Right lobe of liver (tissue), 6 donors: ENCODE results near the gene SLC27A2. TPM values are rescaled to one million over a fixed set of nuclear protein-coding genes. Genes with fewer than 3 reads are reported as not detected.
"Not testable (repeated sequence)": the region's sequence is repeated elsewhere in the genome, so short reads cannot be mapped to it uniquely, and the experiment has no call there.

Source experiments
- ATAC-seq, 4 donors: fragments of 200-7000 bp; cut with Tn5 transposase; one replicate each; pipeline ENCODE4 v1.9.1; 2020; ENCODE audit warnings: mild to moderate bottlenecking in 4 of 4, moderate library complexity in 4 of 4
- DNase-seq, 3 donors: peaks; one replicate each; pipeline ENCODE4 v3.0.0-alpha.2; 2020
- H3K27ac ChIP-seq, 3 donors: fragments of 200-600 bp; one replicate each; pipeline ENCODE4 v1.8.0; 2022
- H3K27me3 ChIP-seq, 2 donors: fragments of 200-600 bp; one replicate each; pipeline ENCODE4 v1.8.0; 2022
- H3K36me3 ChIP-seq, 4 donors: fragments of 200-600 bp; sonication (generic) in 1 of 4; one replicate each; pipeline versions ENCODE4 v1.5.1 to v1.8.0; 2017 to 2022; ENCODE audit warnings: control low read depth in 1 of 4
- H3K4me1 ChIP-seq, 4 donors: fragments of 200-600 bp; sonication (generic) in 1 of 4; one replicate each; pipeline versions ENCODE4 v1.5.1 to v1.8.0; 2017 to 2022; ENCODE audit warnings: control low read depth in 1 of 4
- H3K4me3 ChIP-seq, 3 donors: fragments of 200-600 bp; one replicate each; pipeline ENCODE4 v1.8.0; 2022
- H3K9me3 ChIP-seq, 4 donors: fragments of 200-600 bp; sonication (generic) in 1 of 4; one replicate each; pipeline versions ENCODE4 v1.5.1 to v1.8.0; 2017 to 2022; ENCODE audit warnings: control low read depth in 1 of 4
- POLR2A ChIP-seq: fragments of 450-650 bp; IDR thresholded peaks from one replicate; pipeline ENCODE4 v1.6.1; 2017; ENCODE audit warnings: antibody characterized with exemption, mild to moderate bottlenecking
- WGBS: methylation state at CpG from one replicate; pipeline ENCODE4 v1.1.6; 2018; ENCODE audit warnings: low coverage, low lambda C conversion rate; ENCODE audit not compliant: insufficient coverage; ENCODE audit errors: missing lambda C conversion rate; 5-methylcytosine and 5-hydroxymethylcytosine counted together
- intact Hi-C, 2 donors: fragments of 100-400 bp; cut with DNase I; formaldehyde crosslinking; loops; one replicate each; pipeline versions ENCODE4 v1.11.2 to v1.14.1; 2022
- long read RNA-seq: library from polyadenylated mRNA; unstranded; transcript quantifications from one replicate; pipeline ENCODE4 v2.0.0, GENCODE V29; 2019
- total RNA-seq, 6 experiments: library from RNA; depleted of rRNA in 2 of 6; stranded (reverse); fragments of >200 nt in 2 of 6; fragmentation: NEBNext Ultra II Directional in 3 of 6; extraction: Animal tissue kit (Norgen Biotek cat#: 25700) in 3 of 6; gene quantifications; one replicate each; pipeline versions ENCODE4 v1.1.0 to v1.2.4, GENCODE V29; 2016 to 2023
- TF ChIP-seq, protein P1 (sequence below), 4 donors: fragments of 200-600 bp in 3 of 4; fragments of 450-650 bp in 1 of 4; IDR thresholded peaks; one replicate each; pipeline versions ENCODE4 v1.5.1 to v1.8.0; 2016 to 2022; ENCODE audit warnings: antibody characterized with exemption in 4 of 4, mild to moderate bottlenecking in 2 of 4
- donor health status: DM: no; HTN: yes; CAD: no.
- donor health status: DM: no; HTN: no; CAD: no.
- donor health status: DM: no; HTN: no; CAD: no.
- donor health status: DM: no; HTN: yes; CAD: no.
- donor health status: DM: no; HTN: yes; CAD: no.

SLC27A2 gene
- 100 to 1,000 TPM in 5 of 6 experiments, 10 to 100 TPM in 1; 76.8 to 366 (median 172) TPM for total RNA-seq
- long read RNA-seq, transcript SLC27A2-201 (10 exons, 2,394 nt), result major isoform, 60 of 80 reads
- long read RNA-seq, partial matches to known transcripts, result 17 of 80 reads
- long read RNA-seq, other reads (novel, unspliced or antisense), result 1 of 80 reads

DNA sequence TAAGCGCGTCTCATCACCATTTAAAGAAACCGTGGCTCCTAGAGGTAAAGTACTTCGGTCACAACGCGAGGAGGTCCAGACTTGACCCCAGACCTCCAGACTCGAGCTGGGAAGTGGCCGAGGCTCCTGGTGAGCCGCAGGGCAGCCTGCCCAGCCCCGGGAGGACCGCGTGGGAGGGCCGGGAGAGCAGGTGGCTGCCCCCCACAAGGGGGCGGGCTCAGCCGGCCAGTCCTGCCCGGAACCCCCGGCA lies at the start of gene SLC27A2:
Gene SLC27A2 (plus strand): TSS at position 228 of the 250 bp plus-strand sequence. CDS start 232 bp downstream, outside the sequence.
- peak within 1 kb of the TSS; percentile 81 to 93 (median 91) for H3K27ac ChIP-seq
- peak within 1 kb of the TSS; percentile 70 to 84 (median 77) for H3K4me3 ChIP-seq
- H3K4me1 ChIP-seq, result peaks cover 0 to 21% (median 8%) of the 10 kb centered on the region in 4 donors
- H3K9me3 ChIP-seq, result no peaks in the 10 kb centered on the region
- TF ChIP-seq POLR2A, result no peak
- TF ChIP-seq, protein P1, sequence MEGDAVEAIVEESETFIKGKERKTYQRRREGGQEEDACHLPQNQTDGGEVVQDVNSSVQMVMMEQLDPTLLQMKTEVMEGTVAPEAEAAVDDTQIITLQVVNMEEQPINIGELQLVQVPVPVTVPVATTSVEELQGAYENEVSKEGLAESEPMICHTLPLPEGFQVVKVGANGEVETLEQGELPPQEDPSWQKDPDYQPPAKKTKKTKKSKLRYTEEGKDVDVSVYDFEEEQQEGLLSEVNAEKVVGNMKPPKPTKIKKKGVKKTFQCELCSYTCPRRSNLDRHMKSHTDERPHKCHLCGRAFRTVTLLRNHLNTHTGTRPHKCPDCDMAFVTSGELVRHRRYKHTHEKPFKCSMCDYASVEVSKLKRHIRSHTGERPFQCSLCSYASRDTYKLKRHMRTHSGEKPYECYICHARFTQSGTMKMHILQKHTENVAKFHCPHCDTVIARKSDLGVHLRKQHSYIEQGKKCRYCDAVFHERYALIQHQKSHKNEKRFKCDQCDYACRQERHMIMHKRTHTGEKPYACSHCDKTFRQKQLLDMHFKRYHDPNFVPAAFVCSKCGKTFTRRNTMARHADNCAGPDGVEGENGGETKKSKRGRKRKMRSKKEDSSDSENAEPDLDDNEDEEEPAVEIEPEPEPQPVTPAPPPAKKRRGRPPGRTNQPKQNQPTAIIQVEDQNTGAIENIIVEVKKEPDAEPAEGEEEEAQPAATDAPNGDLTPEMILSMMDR (IDR thresholded peaks at IDR 0.05), result peak; percentile 51 to 68 (median 56)
- H3K36me3 ChIP-seq, result no peaks in the 10 kb centered on the region
- no peaks in the 10 kb centered on the region for H3K27me3 ChIP-seq
- ATAC-seq (peak; percentile 84 to 91 (median 84)), DNase-seq (peak; percentile 85 to 90 (median 89))
- intact Hi-C loops, result loop anchor here in 1 of 2 donors (10.0 kb wide), 1 partner anchor 73 kb away; no protein-coding TSS in a partner anchor
- 4% methylated on average over 7 of the region's 17 CpGs for WGBS

DNA sequence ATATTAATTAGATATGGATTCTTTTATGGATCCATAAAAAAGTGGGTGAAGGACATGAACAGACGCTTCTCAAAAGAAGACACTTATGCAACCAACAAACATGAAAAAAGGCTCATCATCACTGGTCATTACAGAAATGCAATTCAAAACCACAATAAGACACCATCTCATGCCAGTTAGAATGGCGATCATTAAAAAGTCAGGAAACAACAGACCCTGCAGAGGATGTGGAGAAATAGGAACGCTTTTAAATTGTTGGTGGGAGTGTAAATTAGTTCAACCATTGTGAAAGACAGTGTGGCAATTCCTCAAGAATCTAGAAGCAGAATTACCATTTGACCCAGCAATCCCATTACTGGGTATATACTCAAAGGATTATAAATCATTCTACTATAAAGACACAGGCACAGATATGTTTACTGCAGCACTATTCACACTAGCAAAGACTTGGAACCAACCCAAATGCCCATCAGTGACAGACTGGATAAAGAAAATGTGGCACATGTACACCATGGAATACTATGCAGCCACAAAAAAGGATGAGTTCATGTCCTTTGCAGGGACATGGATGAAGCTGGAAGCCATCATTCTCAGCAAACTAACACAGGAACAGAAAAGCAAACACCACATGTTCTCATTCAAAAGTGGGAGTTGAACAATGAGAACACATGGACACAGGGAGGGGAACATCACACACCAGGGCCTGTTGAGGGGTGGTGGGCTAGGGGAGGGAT lies 49.6 kb upstream of the SLC27A2 start:
- intact Hi-C loops, ATAC-seq, H3K27ac ChIP-seq, H3K4me3 ChIP-seq, H3K4me1 ChIP-seq, DNase-seq, H3K27me3 ChIP-seq, H3K36me3 ChIP-seq, H3K9me3 ChIP-seq: not testable (repeated sequence)
- WGBS, result 65% methylated on average over 3 of the region's 3 CpGs

DNA sequence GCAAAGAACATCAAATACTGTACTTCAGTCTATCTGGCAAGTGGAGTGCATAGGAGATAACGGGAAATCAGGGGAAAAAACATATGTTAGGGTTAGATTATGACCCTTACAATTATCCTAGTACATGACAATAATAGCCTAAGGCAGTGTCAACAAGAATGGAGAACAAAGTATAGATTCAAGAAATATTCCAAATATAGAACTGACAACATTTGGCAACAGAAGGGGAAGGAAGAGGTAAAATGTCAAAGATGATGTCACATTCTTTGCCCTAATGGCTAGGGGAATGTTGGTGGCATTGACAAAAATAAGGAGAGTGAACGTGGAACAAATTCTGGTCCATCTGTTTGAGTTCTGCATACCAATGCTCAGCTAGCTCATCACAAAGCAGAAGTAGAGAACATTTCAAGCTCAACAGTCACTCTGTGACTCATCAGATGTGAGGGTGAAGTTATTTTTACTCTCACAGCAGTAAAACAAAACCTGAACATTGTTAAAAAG lies 47.4 kb upstream of the SLC27A2 start:
- ATAC-seq, result peak; percentile 23 to 70 (median 47)
- intact Hi-C loops, result no loop called here
- no peaks in the 10 kb centered on the region for H3K9me3 ChIP-seq
- H3K36me3 ChIP-seq, result no peaks in the 10 kb centered on the region
- no peak for DNase-seq
- WGBS, result 14% methylated on average over 2 of the region's 2 CpGs
- no peaks in the 10 kb centered on the region for H3K27me3 ChIP-seq
- no peak overlapping the region for H3K27ac ChIP-seq
- no peak overlapping the region for H3K4me3 ChIP-seq
- no peaks in the 10 kb centered on the region for H3K4me1 ChIP-seq
- no peak for TF ChIP-seq POLR2A
- TF ChIP-seq, protein P1 (IDR thresholded peaks at IDR 0.05), result no peak

DNA sequence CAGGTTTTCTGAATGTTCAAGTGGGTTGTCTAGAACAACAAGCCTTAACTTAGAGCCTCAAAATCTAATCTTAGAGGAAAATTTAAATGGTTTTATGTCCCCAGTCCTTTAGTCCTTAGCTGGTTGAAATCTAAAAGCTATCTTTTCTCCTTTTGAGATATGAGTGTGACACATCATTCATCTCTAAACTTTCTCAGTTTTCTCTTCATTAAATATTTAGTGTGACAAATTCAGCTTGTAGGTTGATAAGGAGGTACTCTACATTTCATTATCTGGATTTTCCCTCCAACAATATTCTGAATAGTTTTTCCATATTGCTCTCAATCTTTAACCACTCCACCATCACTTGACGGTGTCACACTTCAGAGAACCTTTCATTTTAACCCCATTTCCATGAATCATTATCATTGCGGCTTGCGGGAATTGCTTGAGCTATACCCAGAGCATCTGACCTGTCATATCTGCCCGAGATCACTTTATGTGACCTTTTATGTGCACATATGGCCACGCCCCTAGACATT lies 46.9 kb upstream of the SLC27A2 start:
- H3K27ac ChIP-seq, result no peak overlapping the region
- DNase-seq (no peak), ATAC-seq (no peak)
- H3K4me1 ChIP-seq, result no peaks in the 10 kb centered on the region
- H3K27me3 ChIP-seq, result no peaks in the 10 kb centered on the region
- TF ChIP-seq POLR2A, result no peak
- TF ChIP-seq, protein P1 (IDR thresholded peaks at IDR 0.05), result no peak
- no peaks in the 10 kb centered on the region for H3K9me3 ChIP-seq
- WGBS, result 55% methylated on average over 5 of the region's 5 CpGs
- no peaks in the 10 kb centered on the region for H3K36me3 ChIP-seq
- no peak overlapping the region for H3K4me3 ChIP-seq
- intact Hi-C loops, result no loop called here

DNA sequence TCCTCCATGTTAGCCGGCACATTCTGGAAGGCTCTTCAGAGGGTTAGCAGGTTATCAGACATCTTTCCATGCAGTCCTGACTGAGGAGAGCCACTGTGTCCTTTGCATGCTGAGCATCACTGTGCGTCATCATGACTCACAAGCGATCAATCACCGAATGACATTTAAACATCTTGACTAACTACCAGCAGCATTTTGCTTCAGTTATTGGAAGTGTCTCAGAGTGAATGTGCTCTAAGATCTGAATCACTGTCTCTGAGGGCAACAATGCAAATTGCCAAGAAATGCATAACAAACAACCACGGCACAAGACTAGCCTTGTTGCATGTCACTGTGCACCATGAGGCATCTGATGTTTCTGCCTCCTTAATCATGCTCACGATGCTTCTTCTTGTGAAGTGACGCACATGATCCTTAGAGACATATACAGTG lies 44.6 kb upstream of the SLC27A2 start:
- DNase-seq (no peak), ATAC-seq (no peak)
- Histone ChIP-seq H3K27me3 (no peaks in the 10 kb centered on the region), H3K27ac (no peak overlapping the region), H3K4me1 (no peaks in the 10 kb centered on the region), H3K36me3 (no peaks in the 10 kb centered on the region), H3K4me3 (no peak overlapping the region), H3K9me3 (no peaks in the 10 kb centered on the region)
- WGBS, result 82% methylated on average over 7 of the region's 7 CpGs
- no peak for TF ChIP-seq POLR2A
- TF ChIP-seq, protein P1 (IDR thresholded peaks at IDR 0.05), result no peak
- intact Hi-C loops, result no loop called here
